ENCODE data around the gene ANAPC5.

- TF ChIP-seq CTCF (IDR thresholded peaks at IDR 0.05): no peak
- TF ChIP-seq POLR2A (IDR thresholded peaks at IDR 0.05): no peak
Observed at GRCh38 chr12:121288986-121289385, 63.2 kb downstream of the ANAPC5 start.

Measured in uterus (tissue), 2 donors.